GM19395 (cell line): ENCODE results near the gene HIBADH.

Experiments used
- ATAC-seq: cut with Tn5 transposase; IDR thresholded peaks from one replicate; pipeline ENCODE4 v1.9.1; 2021; ENCODE audit warnings: mild to moderate bottlenecking, moderate library complexity; ENCODE audit not compliant: unreplicated experiment

HIBADH gene

GRCh38 chr7:27553273-27553672 lies 109.4 kb downstream of the HIBADH start:
- ATAC-seq = no peak

- no peak for ATAC-seq
Observed at GRCh38 chr7:27551803-27552400, 110.8 kb downstream of the HIBADH start.

GRCh38 chr7:27549606-27550005 lies 113.1 kb downstream of the HIBADH start:
- no peak for ATAC-seq

GRCh38 chr7:27548304-27548703 lies 114.4 kb downstream of the HIBADH start:
- no peak for ATAC-seq

GRCh38 chr7:27547401-27547800 lies 115.3 kb downstream of the HIBADH start:
- no peak for ATAC-seq

GRCh38 chr7:27546610-27547009 lies 116.1 kb downstream of the HIBADH start:
- no peak for ATAC-seq

- ATAC-seq = no peak
Observed at GRCh38 chr7:27535795-27536194, 126.9 kb downstream of the HIBADH start.

- no peak for ATAC-seq
Observed at GRCh38 chr7:27533652-27534081, 129.0 kb downstream of the HIBADH start.

GRCh38 chr7:27532314-27532713 lies 130.4 kb downstream of the HIBADH start:
- ATAC-seq = no peak

GRCh38 chr7:27527348-27527714 lies 135.4 kb downstream of the HIBADH start:
- ATAC-seq = no peak

GRCh38 chr7:27526611-27527347 lies 135.9 kb downstream of the HIBADH start:
- no peak for ATAC-seq

- no peak for ATAC-seq
Observed at GRCh38 chr7:27526131-27526530, 136.6 kb downstream of the HIBADH start.

GRCh38 chr7:27523321-27523720 lies 139.4 kb downstream of the HIBADH start:
- ATAC-seq = no peak

GRCh38 chr7:27522566-27522965 lies 140.1 kb downstream of the HIBADH start:
- ATAC-seq = no peak

GRCh38 chr7:27520815-27521790 lies 141.6 kb downstream of the HIBADH start:
- ATAC-seq = no peak

GRCh38 chr7:27519793-27520469 lies 142.8 kb downstream of the HIBADH start:
- no peak for ATAC-seq

GRCh38 chr7:27518561-27519350 lies 143.9 kb downstream of the HIBADH start:
- no peak for ATAC-seq

- ATAC-seq = no peak
Observed at GRCh38 chr7:27516421-27516820, 146.3 kb downstream of the HIBADH start.

- no peak for ATAC-seq
Observed at GRCh38 chr7:27515933-27516332, 146.8 kb downstream of the HIBADH start.

GRCh38 chr7:27514861-27515260 lies 147.8 kb downstream of the HIBADH start:
- ATAC-seq = no peak
